SK-N-SH (cell line): ENCODE measurements around the gene DUSP1. TPM values are rescaled to one million over a fixed set of nuclear protein-coding genes. Genes with fewer than 3 reads are reported as not detected.

Experiments used
- CTCF ChIA-PET: fragments of 300-600, 350-600 bp; formaldehyde crosslinking; extraction: SDS; loops from one replicate; lab custom pipeline; 2021; lab: Yijun Ruan, JAX
- POLR2A ChIA-PET: fragments of 350-600 bp; sonication (Branson Sonifier 250); formaldehyde crosslinking; extraction: SDS; loops from one replicate; lab custom pipeline; 2020; ENCODE audit warnings: antibody characterized with exemption, inconsistent platforms; lab: Yijun Ruan, JAX
- DNase-seq: peaks from one replicate; pipeline ENCODE4 v3.0.0; 2012
- H2AFZ ChIP-seq: fragments of 200-600 bp; sonication (generic); 2 replicates; pipeline ENCODE4 v1.8.1; 2016; ENCODE audit warnings: antibody characterized with exemption, mild to moderate bottlenecking, low read depth
- H3F3A ChIP-seq: fragments of 200-600 bp; sonication (generic); replicated peaks from 2 replicates; pipeline ENCODE3; 2016; ENCODE audit warnings: antibody characterized with exemption, mild to moderate bottlenecking; ENCODE audit not compliant: insufficient read depth
- H3K27ac ChIP-seq, 2 experiments: fragments of 200-500 bp in 1 of 2; fragments of 200-600 bp in 1 of 2; sonication (Bioruptor generic) in 1 of 2; sonication (generic), shearing (Covaris generic) in 1 of 2; 2 replicates each; pipeline versions ENCODE4 v1.5.1 to v1.6.1; 2014 to 2016; ENCODE audit warnings: low read depth in 2 of 2, inconsistent platforms in 1 of 2, low read length in 1 of 2, mild to moderate bottlenecking in 1 of 2, mixed read lengths in 1 of 2
- H3K27me3 ChIP-seq: fragments of 200-600 bp; sonication (generic), shearing (Covaris generic); 2 replicates; pipeline ENCODE4 v1.6.1; 2016; ENCODE audit warnings: mixed run types; ENCODE audit not compliant: insufficient read depth
- H3K36me3 ChIP-seq, 2 experiments: fragments of 200-500 bp in 1 of 2; fragments of 200-600 bp in 1 of 2; sonication (Bioruptor generic) in 1 of 2; sonication (generic) in 1 of 2; replicated peaks in 1 of 2; 2 replicates each; pipeline versions ENCODE3 to v1.5.1; 2014 to 2016; ENCODE audit warnings: low read length in 1 of 2, mild to moderate bottlenecking in 1 of 2; ENCODE audit not compliant: insufficient read depth in 2 of 2, control insufficient read depth in 1 of 2
- H3K4me1 ChIP-seq, 2 experiments: fragments of 200-500 bp in 1 of 2; fragments of 200-600 bp in 1 of 2; sonication (Bioruptor generic) in 1 of 2; sonication (generic), shearing (Covaris generic) in 1 of 2; 2 replicates each; pipeline versions ENCODE4 v1.5.1 to v1.6.1; 2014 to 2016; ENCODE audit warnings: low read depth in 1 of 2, low read length in 1 of 2, mixed run types in 1 of 2; ENCODE audit not compliant: insufficient read depth in 2 of 2, control insufficient read depth in 1 of 2
- H3K4me2 ChIP-seq: fragments of 200-600 bp; sonication (generic), shearing (Covaris generic); 2 replicates; pipeline ENCODE4 v1.6.1; 2017; ENCODE audit warnings: mixed run types
- H3K4me3 ChIP-seq, 2 experiments: fragments of 200-500 bp in 1 of 2; fragments of 200-600 bp in 1 of 2; sonication (Bioruptor generic) in 1 of 2; sonication (generic), shearing (Covaris generic) in 1 of 2; 2 replicates each; pipeline versions ENCODE4 v1.5.1 to v1.8.1; 2014 to 2016; ENCODE audit warnings: low read depth in 2 of 2, inconsistent platforms in 1 of 2, low read length in 1 of 2, mild to moderate bottlenecking in 1 of 2, mixed read lengths in 1 of 2, moderate library complexity in 1 of 2
- H3K79me2 ChIP-seq: fragments of 200-600 bp; sonication (generic); 2 replicates; pipeline ENCODE4 v1.8.1; 2017; ENCODE audit warnings: mild to moderate bottlenecking; ENCODE audit not compliant: insufficient read depth
- H3K9ac ChIP-seq: fragments of 200-600 bp; sonication (generic); 2 replicates; pipeline ENCODE4 v1.6.1; 2017; ENCODE audit warnings: mixed run types
- H3K9me2 ChIP-seq: fragments of 200-600 bp; sonication (generic); 2 replicates; pipeline ENCODE4 v1.6.1; 2017; ENCODE audit warnings: mixed run types
- H3K9me3 ChIP-seq: fragments of 200-600 bp; sonication (generic); 2 replicates; pipeline ENCODE4 v1.6.1; 2017; ENCODE audit warnings: mixed run types, mild to moderate bottlenecking, moderate library complexity
- H4K20me1 ChIP-seq: fragments of 200-600 bp; sonication (generic); 2 replicates; pipeline ENCODE4 v1.6.1; 2017; ENCODE audit warnings: mild to moderate bottlenecking, mixed run types; ENCODE audit not compliant: insufficient read depth
- CHD2 ChIP-seq: fragments of 150-350 bp; IDR thresholded peaks from 2 replicates; pipeline ENCODE4 v1.6.1; 2018; ENCODE audit warnings: low read length; ENCODE audit not compliant: partially characterized antibody
- EP300 ChIP-seq, 2 experiments: IDR thresholded peaks; 2 replicates each; pipeline versions ENCODE4 v1.4.0 to v1.6.1; 2012; ENCODE audit warnings: borderline replicate concordance in 1 of 2, low read depth in 1 of 2, low read length in 1 of 2
- EZH2phosphoT487 ChIP-seq: fragments of 200-600 bp; sonication (generic); IDR thresholded peaks from 2 replicates; pipeline ENCODE4 v1.6.1; 2017; ENCODE audit warnings: low read depth, mixed run types, mild to moderate bottlenecking, antibody characterized with exemption, moderate library complexity, borderline replicate concordance
- FOSL2 ChIP-seq: IDR thresholded peaks from 2 replicates; pipeline ENCODE4 v1.4.0; 2012; ENCODE audit warnings: low read depth, mild to moderate bottlenecking, moderate library complexity, borderline replicate concordance
- GATA2 ChIP-seq: sonication (generic); formaldehyde crosslinking; IDR thresholded peaks from 2 replicates; pipeline ENCODE4 v1.5.0; 2020; ENCODE audit warnings: mild to moderate bottlenecking, missing genetic modification reagents
- IRF3 ChIP-seq: fragments of 150-350 bp; IDR thresholded peaks from 2 replicates; pipeline ENCODE4 v1.6.1; 2016; ENCODE audit warnings: mild to moderate bottlenecking, low read depth, low read length
- JUND ChIP-seq: IDR thresholded peaks from 2 replicates; pipeline ENCODE4 v1.4.0; 2012
- MAX ChIP-seq: IDR thresholded peaks from 2 replicates; pipeline ENCODE4 v1.4.0; 2012; ENCODE audit warnings: low read depth
- MEF2A ChIP-seq: IDR thresholded peaks from 2 replicates; pipeline ENCODE4 v1.4.0; 2012; ENCODE audit warnings: low read depth, borderline replicate concordance
- MXI1 ChIP-seq: IDR thresholded peaks from 2 replicates; pipeline ENCODE4 v1.6.1; 2012; ENCODE audit warnings: mild to moderate bottlenecking, low read depth, low read length, improper control_type of control experiment
- NFIC ChIP-seq: IDR thresholded peaks from 2 replicates; pipeline ENCODE4 v1.4.0; 2012; ENCODE audit warnings: borderline replicate concordance
- TAF1 ChIP-seq: IDR thresholded peaks from 2 replicates; pipeline ENCODE4 v1.6.1; 2012; ENCODE audit warnings: low read depth, mild to moderate bottlenecking, low read length, moderate library complexity, borderline replicate concordance
- TCF12 ChIP-seq: IDR thresholded peaks from 2 replicates; pipeline ENCODE4 v1.4.0; 2012
- USF1 ChIP-seq: IDR thresholded peaks from 2 replicates; pipeline ENCODE4 v1.4.0; 2012; ENCODE audit warnings: low read depth, borderline replicate concordance
- WGBS: methylation state at CpG from one replicate; pipeline ENCODE4 v1.1.6; 2017; ENCODE audit warnings: low lambda C conversion rate; 5-methylcytosine and 5-hydroxymethylcytosine counted together
- polyA plus RNA-seq, 3 experiments: library from polyadenylated mRNA; depleted of rRNA; stranded (reverse); fragments of >200 nt; gene quantifications; 2 replicates each; pipeline ENCODE4 v1.2.3, GENCODE V29; 2012

DUSP1 gene
- polyA plus RNA-seq, 1 of the 3 experiments (the other 2 are of a cell fraction): 455 TPM

DNA sequence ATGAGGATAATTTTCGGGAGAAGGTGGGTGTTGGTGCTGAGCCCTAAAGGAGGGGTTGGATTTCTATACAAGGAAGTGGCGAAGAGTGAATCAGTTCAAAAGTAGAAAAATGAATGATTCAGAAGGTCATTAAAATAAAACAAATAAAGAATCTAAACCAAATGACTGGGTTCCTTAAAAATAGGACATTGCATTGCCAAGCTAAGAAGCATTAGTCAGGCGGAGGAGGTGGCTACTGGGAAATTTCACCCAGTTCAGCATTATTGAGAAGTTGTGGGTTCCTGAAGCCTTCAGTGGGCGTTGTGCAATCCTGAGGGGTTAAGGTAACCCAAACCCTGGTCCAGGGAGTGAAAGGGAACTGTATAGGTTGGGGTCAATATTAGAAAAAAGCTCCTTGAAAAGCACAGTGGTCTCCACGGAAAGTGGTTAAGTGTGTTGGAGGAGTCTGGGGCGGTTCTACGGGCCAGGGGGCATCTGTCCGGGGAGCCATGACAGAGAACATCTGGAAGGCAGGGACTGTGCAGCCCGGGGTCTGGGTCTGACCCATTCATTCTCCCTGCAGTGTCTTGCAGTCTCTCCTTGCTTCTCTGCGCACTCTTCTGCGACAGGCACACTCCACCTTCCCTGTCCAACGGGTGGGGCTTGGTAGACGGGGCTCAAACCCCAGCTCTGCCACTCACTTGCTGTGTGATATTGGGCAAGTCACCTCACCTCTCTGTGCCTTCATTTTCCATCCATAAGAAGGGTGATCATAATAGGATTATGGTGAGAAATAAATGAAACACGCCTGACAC is 27.6 kb upstream of the DUSP1 start:
- H2AFZ ChIP-seq: no peak overlapping the region
- H3K9ac ChIP-seq: no peak overlapping the region

GRCh38 chr5:172797771-172798191 is 26.8 kb upstream of the DUSP1 start:
- peaks cover 21% of the 10 kb centered on the region for H3F3A ChIP-seq
- H3K79me2 ChIP-seq: no peaks in the 10 kb centered on the region
- H3K9me2 ChIP-seq: no peaks in the 10 kb centered on the region
- no peaks in the 10 kb centered on the region for H3K36me3 ChIP-seq
- no peak overlapping the region for H2AFZ ChIP-seq
- no peaks in the 10 kb centered on the region for H3K27me3 ChIP-seq
- H3K4me2 ChIP-seq: no peak overlapping the region
- H3K27ac ChIP-seq: peak overlapping the region in 1 of 2 experiments; percentile 79; a peak in 2 of 4 replicates
- H3K9ac ChIP-seq: no peak overlapping the region
- DNase-seq: no peak
- TF ChIP-seq MXI1 (no peak), TAF1 (no peak), EZH2phosphoT487 (no peak), EP300 (IDR thresholded peaks at IDR 0.05; ENCODE audit: borderline replicate concordance in 1 of 2, low read depth in 1 of 2, low read length in 1 of 2) (no peak), GATA2 (CRISPR knock-in tag) (no peak), MEF2A (no peak), NFIC (no peak), IRF3 (no peak), JUND (no peak), USF1 (no peak), MAX (no peak)
- H3K4me1 ChIP-seq: peaks cover 0 to 38% of the 10 kb centered on the region in 2 experiments; a peak in 2 of 4 replicates
- ChIA-PET POLR2A (no interaction called here), CTCF (interaction anchor here (1.1 to 1.5 kb wide), 2 partner anchors 13 to 85 kb away, joined by 4 read pairs; no protein-coding TSS in a partner anchor)
- 79% methylated on average over 5 of the region's 5 CpGs for WGBS
- H4K20me1 ChIP-seq: no peaks in the 10 kb centered on the region
- no peaks in the 10 kb centered on the region for H3K9me3 ChIP-seq
- no peak overlapping the region for H3K4me3 ChIP-seq

More for the DNA sequence above, 27.6 kb upstream of the DUSP1 start:
- Histone ChIP-seq H3K4me3 (no peak overlapping the region), H3K4me1 (peaks cover 0 to 37% of the 10 kb centered on the region in 2 experiments; a peak in 2 of 4 replicates), H3K9me2 (no peaks in the 10 kb centered on the region), H3F3A (peaks cover 24% of the 10 kb centered on the region), H3K27ac (peak overlapping the region in 1 of 2 experiments; percentile 79; a peak in 2 of 4 replicates), H4K20me1 (no peaks in the 10 kb centered on the region), H3K9me3 (no peaks in the 10 kb centered on the region), H3K79me2 (no peaks in the 10 kb centered on the region), H3K27me3 (no peaks in the 10 kb centered on the region), H3K36me3 (no peaks in the 10 kb centered on the region), H3K4me2 (peak overlapping the region; percentile 9; the same call in 1 of the 2 replicates)
- peak; percentile 19; the same call in 1 of the 2 replicates for TF ChIP-seq FOSL2
- no peak for TF ChIP-seq CHD2
- TF ChIP-seq TCF12: 0 out of 2 replicates have a peak, but pooled peaks have one; percentile 4
- ChIA-PET CTCF (interaction anchor here (1.5 kb wide), 1 partner anchor 86 kb away, joined by 4 read pairs; no protein-coding TSS in a partner anchor), POLR2A (no interaction called here)
- no peak for DNase-seq
- WGBS: 79% methylated on average over 14 of the region's 14 CpGs
